Body of pancreas (tissue), 4 donors: Measurements from ENCODE around the gene TCEA2.

Source experiments
- POLR2A ChIP-seq, 3 donors: fragments of 450-650 bp; IDR thresholded peaks; one replicate each; pipeline ENCODE4 v1.6.1; 2016; ENCODE audit warnings: antibody characterized with exemption in 3 of 3, mild to moderate bottlenecking in 2 of 3
- TF ChIP-seq, protein P1 (sequence below), 7 experiments: fragments of 450-650 bp in 4 of 7; fragments of 200-600 bp in 3 of 7; sonication (generic) in 3 of 7; IDR thresholded peaks; one replicate each; pipeline ENCODE4 v1.5.1; 2016 to 2019; ENCODE audit warnings: antibody characterized with exemption in 7 of 7

DNA sequence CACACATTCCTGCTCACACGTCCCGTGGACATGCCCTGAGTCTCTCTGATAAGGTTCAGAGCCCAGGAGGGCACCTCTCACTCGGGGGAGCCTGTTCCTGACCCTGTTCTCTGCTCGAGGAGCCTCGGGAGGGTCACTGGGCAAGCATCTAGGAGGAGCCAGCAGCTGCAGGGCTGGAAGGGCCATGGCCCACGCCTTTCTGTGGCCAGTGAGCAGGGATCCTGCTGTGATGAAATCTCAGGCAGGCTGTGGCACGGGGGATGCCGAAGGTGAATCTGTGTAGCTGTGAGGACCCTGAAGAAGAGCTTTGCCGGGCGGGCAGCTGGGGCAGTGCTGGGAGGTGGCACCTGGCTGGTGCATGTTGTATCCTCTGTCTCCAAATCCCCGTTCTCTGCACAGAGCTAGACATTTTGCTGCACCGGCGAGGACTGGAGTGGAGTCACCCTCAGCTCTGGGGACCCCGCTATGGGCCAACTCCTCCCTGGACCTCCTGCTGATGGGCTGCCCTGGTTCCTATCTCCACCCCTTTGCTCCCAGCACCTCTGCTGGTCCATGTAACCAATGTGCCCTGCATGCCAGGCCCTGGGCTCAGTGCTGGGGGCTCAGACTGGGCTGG, 51.5 kb downstream of the TCEA2 start:
- TF ChIP-seq, protein P1, sequence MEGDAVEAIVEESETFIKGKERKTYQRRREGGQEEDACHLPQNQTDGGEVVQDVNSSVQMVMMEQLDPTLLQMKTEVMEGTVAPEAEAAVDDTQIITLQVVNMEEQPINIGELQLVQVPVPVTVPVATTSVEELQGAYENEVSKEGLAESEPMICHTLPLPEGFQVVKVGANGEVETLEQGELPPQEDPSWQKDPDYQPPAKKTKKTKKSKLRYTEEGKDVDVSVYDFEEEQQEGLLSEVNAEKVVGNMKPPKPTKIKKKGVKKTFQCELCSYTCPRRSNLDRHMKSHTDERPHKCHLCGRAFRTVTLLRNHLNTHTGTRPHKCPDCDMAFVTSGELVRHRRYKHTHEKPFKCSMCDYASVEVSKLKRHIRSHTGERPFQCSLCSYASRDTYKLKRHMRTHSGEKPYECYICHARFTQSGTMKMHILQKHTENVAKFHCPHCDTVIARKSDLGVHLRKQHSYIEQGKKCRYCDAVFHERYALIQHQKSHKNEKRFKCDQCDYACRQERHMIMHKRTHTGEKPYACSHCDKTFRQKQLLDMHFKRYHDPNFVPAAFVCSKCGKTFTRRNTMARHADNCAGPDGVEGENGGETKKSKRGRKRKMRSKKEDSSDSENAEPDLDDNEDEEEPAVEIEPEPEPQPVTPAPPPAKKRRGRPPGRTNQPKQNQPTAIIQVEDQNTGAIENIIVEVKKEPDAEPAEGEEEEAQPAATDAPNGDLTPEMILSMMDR (IDR thresholded peaks at IDR 0.05), result no peak
- TF ChIP-seq POLR2A (IDR thresholded peaks at IDR 0.05), result no peak
